PFSK-1 (cell line): Measurements from ENCODE around the gene EFCAB10.

ENCODE experiments used
- POLR2AphosphoS5 ChIP-seq: IDR thresholded peaks from 2 replicates; pipeline ENCODE4 v1.6.1; 2012; ENCODE audit warnings: low read depth, mild to moderate bottlenecking, control low read depth, low read length, moderate library complexity
- TF ChIP-seq, protein P1 (sequence below), 2 experiments: IDR thresholded peaks; 2 replicates each; pipeline versions ENCODE4 v1.6.1 to v1.8.0; 2011 to 2012; ENCODE audit warnings: low read depth in 2 of 2, low read length in 2 of 2, control low read depth in 1 of 2, inconsistent platforms in 1 of 2, mild to moderate bottlenecking in 1 of 2, moderate library complexity in 1 of 2; ENCODE audit not compliant: insufficient read depth in 1 of 2

DNA sequence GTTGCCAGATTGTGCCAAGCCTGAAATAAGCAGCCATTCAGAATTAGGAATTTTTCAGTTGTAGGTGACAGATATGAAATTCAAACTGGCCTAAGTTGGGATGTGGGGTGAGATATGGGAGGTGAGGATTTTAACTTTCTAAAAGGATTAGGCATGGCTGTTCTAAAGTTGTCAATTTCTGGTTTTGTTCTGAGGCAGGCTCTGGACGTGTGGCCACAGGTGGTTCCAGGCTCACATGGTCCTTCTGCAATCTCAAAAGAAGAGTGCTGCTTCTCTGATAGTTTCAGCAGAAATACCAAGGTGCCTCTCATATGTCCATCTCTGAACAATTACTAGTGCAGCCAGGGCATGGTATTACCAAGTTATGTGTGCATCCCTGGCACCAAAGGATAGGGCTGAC lies 21.4 kb downstream of the EFCAB10 start:
- no peak for TF ChIP-seq POLR2AphosphoS5
- TF ChIP-seq, protein P1, sequence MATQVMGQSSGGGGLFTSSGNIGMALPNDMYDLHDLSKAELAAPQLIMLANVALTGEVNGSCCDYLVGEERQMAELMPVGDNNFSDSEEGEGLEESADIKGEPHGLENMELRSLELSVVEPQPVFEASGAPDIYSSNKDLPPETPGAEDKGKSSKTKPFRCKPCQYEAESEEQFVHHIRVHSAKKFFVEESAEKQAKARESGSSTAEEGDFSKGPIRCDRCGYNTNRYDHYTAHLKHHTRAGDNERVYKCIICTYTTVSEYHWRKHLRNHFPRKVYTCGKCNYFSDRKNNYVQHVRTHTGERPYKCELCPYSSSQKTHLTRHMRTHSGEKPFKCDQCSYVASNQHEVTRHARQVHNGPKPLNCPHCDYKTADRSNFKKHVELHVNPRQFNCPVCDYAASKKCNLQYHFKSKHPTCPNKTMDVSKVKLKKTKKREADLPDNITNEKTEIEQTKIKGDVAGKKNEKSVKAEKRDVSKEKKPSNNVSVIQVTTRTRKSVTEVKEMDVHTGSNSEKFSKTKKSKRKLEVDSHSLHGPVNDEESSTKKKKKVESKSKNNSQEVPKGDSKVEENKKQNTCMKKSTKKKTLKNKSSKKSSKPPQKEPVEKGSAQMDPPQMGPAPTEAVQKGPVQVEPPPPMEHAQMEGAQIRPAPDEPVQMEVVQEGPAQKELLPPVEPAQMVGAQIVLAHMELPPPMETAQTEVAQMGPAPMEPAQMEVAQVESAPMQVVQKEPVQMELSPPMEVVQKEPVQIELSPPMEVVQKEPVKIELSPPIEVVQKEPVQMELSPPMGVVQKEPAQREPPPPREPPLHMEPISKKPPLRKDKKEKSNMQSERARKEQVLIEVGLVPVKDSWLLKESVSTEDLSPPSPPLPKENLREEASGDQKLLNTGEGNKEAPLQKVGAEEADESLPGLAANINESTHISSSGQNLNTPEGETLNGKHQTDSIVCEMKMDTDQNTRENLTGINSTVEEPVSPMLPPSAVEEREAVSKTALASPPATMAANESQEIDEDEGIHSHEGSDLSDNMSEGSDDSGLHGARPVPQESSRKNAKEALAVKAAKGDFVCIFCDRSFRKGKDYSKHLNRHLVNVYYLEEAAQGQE (IDR thresholded peaks at IDR 0.05; ENCODE audit: insufficient read depth in 1 of 2, low read depth in 2 of 2, low read length in 2 of 2), result no peak
